Trophoblast cell (in vitro differentiated cells and primary cell): ENCODE data around the gene GPR162.

ENCODE experiments used
- DNase-seq, 2 donors: peaks; one replicate each; pipeline ENCODE4 v3.0.0-alpha.2; 2016
- H2AFZ ChIP-seq: 2 replicates; pipeline ENCODE4 v1.6.1; 2013; ENCODE audit warnings: low read length, moderate library complexity, mild to moderate bottlenecking; ENCODE audit not compliant: insufficient read depth, poor library complexity
- H2AK5ac ChIP-seq: 2 replicates; pipeline ENCODE4 v1.6.1; 2013; ENCODE audit warnings: mild to moderate bottlenecking, low read length
- H2BK120ac ChIP-seq: 2 replicates; pipeline ENCODE4 v1.6.1; 2013; ENCODE audit warnings: low read length, mild to moderate bottlenecking, moderate library complexity; ENCODE audit not compliant: insufficient read depth, poor library complexity
- H2BK12ac ChIP-seq: 2 replicates; pipeline ENCODE4 v1.6.1; 2013; ENCODE audit warnings: mild to moderate bottlenecking, low read length, moderate library complexity
- H2BK5ac ChIP-seq: 2 replicates; pipeline ENCODE4 v1.6.1; 2013; ENCODE audit warnings: low read length, low read depth, moderate library complexity, mild to moderate bottlenecking; ENCODE audit not compliant: poor library complexity
- H3K14ac ChIP-seq: 2 replicates; pipeline ENCODE4 v1.6.1; 2013; ENCODE audit warnings: mild to moderate bottlenecking, low read length
- H3K18ac ChIP-seq: 2 replicates; pipeline ENCODE4 v1.6.1; 2013; ENCODE audit warnings: mild to moderate bottlenecking, low read length
- H3K23ac ChIP-seq: 2 replicates; pipeline ENCODE4 v1.6.1; 2013; ENCODE audit warnings: low read length
- H3K27ac ChIP-seq: 2 replicates; pipeline ENCODE4 v1.5.1; 2013; ENCODE audit warnings: low read depth, mild to moderate bottlenecking, inconsistent platforms, low read length, moderate library complexity
- H3K27me3 ChIP-seq: 2 replicates; pipeline ENCODE4 v1.6.1; 2013; ENCODE audit warnings: inconsistent platforms, mild to moderate bottlenecking, low read length, moderate library complexity; ENCODE audit not compliant: insufficient read depth
- H3K36me3 ChIP-seq, 2 experiments: 1 replicate in 1 of 2; 2 replicates in 1 of 2; pipeline ENCODE4 v1.6.1; 2013; ENCODE audit warnings: low read length in 2 of 2, mild to moderate bottlenecking in 2 of 2, moderate library complexity in 1 of 2; ENCODE audit not compliant: insufficient read depth in 2 of 2, control insufficient read depth in 1 of 2
- H3K4ac ChIP-seq: 2 replicates; pipeline ENCODE4 v1.6.1; 2013; ENCODE audit warnings: low read depth, mild to moderate bottlenecking, low read length, moderate library complexity
- H3K4me1 ChIP-seq, 2 experiments: 1 replicate in 1 of 2; 2 replicates in 1 of 2; pipeline ENCODE4 v1.6.1; 2013; ENCODE audit warnings: low read length in 2 of 2, mild to moderate bottlenecking in 2 of 2, moderate library complexity in 1 of 2; ENCODE audit not compliant: insufficient read depth in 2 of 2, control insufficient read depth in 1 of 2
- H3K4me2 ChIP-seq: 2 replicates; pipeline ENCODE4 v1.6.1; 2013; ENCODE audit warnings: inconsistent platforms, mild to moderate bottlenecking, low read length, moderate library complexity
- H3K4me3 ChIP-seq: 2 replicates; pipeline ENCODE4 v1.5.1; 2013; ENCODE audit warnings: mild to moderate bottlenecking, low read depth, low read length, inconsistent platforms
- H3K79me1 ChIP-seq: one replicate; pipeline ENCODE4 v1.6.1; 2013; ENCODE audit warnings: low read length
- H3K79me2 ChIP-seq: 2 replicates; pipeline ENCODE4 v1.6.1; 2013; ENCODE audit warnings: low read length, mild to moderate bottlenecking; ENCODE audit not compliant: control insufficient read depth, insufficient read depth, poor library complexity
- H3K9ac ChIP-seq: 2 replicates; pipeline ENCODE4 v1.6.1; 2013; ENCODE audit warnings: mild to moderate bottlenecking, low read length
- H3K9me3 ChIP-seq: 2 replicates; pipeline ENCODE4 v1.6.1; 2013; ENCODE audit warnings: low read depth, mild to moderate bottlenecking, control low read depth, inconsistent platforms, low read length; ENCODE audit not compliant: insufficient read depth
- H4K12ac ChIP-seq: 2 replicates; pipeline ENCODE4 v1.6.1; 2013; ENCODE audit warnings: low read depth, mild to moderate bottlenecking, low read length, moderate library complexity
- H4K8ac ChIP-seq: 2 replicates; pipeline ENCODE4 v1.6.1; 2013; ENCODE audit warnings: low read depth, mild to moderate bottlenecking, low read length, moderate library complexity
- H4K91ac ChIP-seq: one replicate; pipeline ENCODE4 v1.6.1; 2013; ENCODE audit warnings: low read depth, mild to moderate bottlenecking, low read length, moderate library complexity
- WGBS: extraction: QIAGEN DNeasy Blood & Tissue Kit; methylation state at CpG from one replicate; pipeline ENCODE4 v1.1.7; 2013; ENCODE audit warnings: missing lambda C conversion rate; ENCODE audit not compliant: insufficient read length, insufficient coverage; ENCODE audit errors: extremely low coverage; 5-methylcytosine and 5-hydroxymethylcytosine counted together

GPR162 gene

DNA sequence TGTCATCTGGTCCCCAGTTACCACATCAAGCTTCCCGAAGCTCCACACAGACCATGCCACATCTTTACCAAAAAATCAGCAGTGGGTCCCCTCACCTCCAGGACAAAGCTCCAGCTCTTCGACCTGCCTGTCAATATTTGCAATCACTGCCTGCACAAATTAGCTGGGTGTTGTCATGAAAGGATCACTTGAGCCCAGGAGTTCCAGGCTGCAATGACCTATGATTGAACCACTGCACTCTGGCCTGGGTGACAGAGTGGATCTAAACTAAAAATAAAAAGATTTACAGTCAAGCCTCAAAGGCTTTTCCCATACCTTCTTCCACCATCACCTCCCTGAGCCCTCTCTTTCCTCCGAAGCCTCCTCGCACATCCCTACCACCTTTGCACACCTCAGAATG lies 25.0 kb upstream of the GPR162 start:
- Histone ChIP-seq H2AFZ (no peak overlapping the region), H2BK5ac (no peak overlapping the region), H3K4me3 (no peak overlapping the region), H4K8ac (no peak overlapping the region), H3K4me2 (no peak overlapping the region), H3K18ac (no peak overlapping the region), H3K27me3 (no peaks in the 10 kb centered on the region), H3K14ac (no peak overlapping the region), H3K9ac (no peak overlapping the region), H3K27ac (no peak overlapping the region), H2BK12ac (no peak overlapping the region), H3K4ac (no peak overlapping the region), H3K9me3 (no peaks in the 10 kb centered on the region), H2BK120ac (no peak overlapping the region), H3K4me1 (no peaks in the 10 kb centered on the region), H4K12ac (no peak overlapping the region), H3K36me3 (no peaks in the 10 kb centered on the region), H3K23ac (no peak overlapping the region), H4K91ac (no peak overlapping the region), H3K79me1 (no peaks in the 10 kb centered on the region), H2AK5ac (no peak overlapping the region), H3K79me2 (no peaks in the 10 kb centered on the region)
- no CpG with 5 or more reads among the region's 4 CpGs for WGBS
- no peak for DNase-seq

DNA sequence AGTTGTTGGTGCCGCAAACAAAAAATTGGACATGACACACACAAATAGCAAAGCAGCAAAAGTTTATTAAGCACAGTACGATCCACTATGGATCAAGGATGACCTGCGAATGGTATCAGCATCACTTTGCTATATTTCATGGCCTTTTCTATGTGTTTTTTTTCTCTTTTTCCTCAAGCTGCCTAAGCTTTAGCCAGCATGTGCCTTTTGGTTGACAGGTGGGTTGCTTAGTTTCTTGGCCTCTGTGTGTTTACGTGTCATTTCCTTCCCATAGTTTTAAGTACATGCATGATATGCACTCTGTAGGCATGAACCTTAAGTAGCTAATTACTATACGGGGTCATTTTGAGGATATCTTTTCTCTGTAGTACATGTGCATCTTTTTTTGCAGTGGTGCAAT lies 22.5 kb upstream of the GPR162 start:
- Histone ChIP-seq H3K36me3 (no peaks in the 10 kb centered on the region), H3K27ac (no peak overlapping the region), H3K4ac (no peak overlapping the region), H3K79me1 (no peaks in the 10 kb centered on the region), H4K91ac (no peak overlapping the region), H3K9me3 (no peaks in the 10 kb centered on the region), H3K79me2 (no peaks in the 10 kb centered on the region), H3K27me3 (no peaks in the 10 kb centered on the region), H2AK5ac (no peak overlapping the region), H2AFZ (no peak overlapping the region), H4K8ac (no peak overlapping the region), H3K4me3 (no peak overlapping the region), H2BK5ac (no peak overlapping the region), H3K9ac (no peak overlapping the region), H3K4me1 (no peaks in the 10 kb centered on the region), H2BK12ac (no peak overlapping the region), H3K4me2 (no peak overlapping the region), H3K18ac (no peak overlapping the region), H3K14ac (no peak overlapping the region), H4K12ac (no peak overlapping the region), H2BK120ac (no peak overlapping the region), H3K23ac (no peak overlapping the region)
- WGBS, result no CpG with 5 or more reads among the region's 5 CpGs
- no peak for DNase-seq

DNA sequence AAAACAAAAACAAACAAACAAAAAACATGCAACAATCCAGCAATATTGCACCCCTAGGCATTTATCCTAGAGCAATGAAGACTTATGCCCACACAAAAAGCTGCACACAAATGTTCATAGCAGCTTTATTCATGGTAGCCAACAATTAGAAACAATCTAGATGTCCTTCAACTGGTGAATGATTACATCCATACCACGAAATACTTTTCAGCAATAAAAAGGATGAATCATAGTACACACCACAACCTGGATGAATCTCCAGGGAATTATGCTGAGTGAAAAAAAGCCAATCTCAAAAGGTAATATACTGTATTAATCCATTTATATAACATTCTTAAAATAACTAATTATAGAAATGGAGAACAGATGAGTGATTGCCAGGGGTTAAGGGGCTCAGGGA lies 14.5 kb upstream of the GPR162 start:
- Histone ChIP-seq H2BK12ac (no peak overlapping the region), H4K91ac (no peak overlapping the region), H3K4ac (no peak overlapping the region), H3K79me1 (no peaks in the 10 kb centered on the region), H3K4me1 (no peaks in the 10 kb centered on the region), H3K9me3 (no peaks in the 10 kb centered on the region), H4K12ac (no peak overlapping the region), H3K18ac (no peak overlapping the region), H3K23ac (no peak overlapping the region), H3K36me3 (no peaks in the 10 kb centered on the region), H3K4me2 (no peak overlapping the region), H2AK5ac (no peak overlapping the region), H2BK5ac (no peak overlapping the region), H4K8ac (no peak overlapping the region), H2AFZ (no peak overlapping the region), H3K14ac (no peak overlapping the region), H3K27me3 (no peaks in the 10 kb centered on the region), H3K27ac (no peak overlapping the region), H3K4me3 (no peak overlapping the region), H3K9ac (no peak overlapping the region), H2BK120ac (no peak overlapping the region), H3K79me2 (no peaks in the 10 kb centered on the region)
- DNase-seq, result no peak
- no CpG with 5 or more reads among the region's 1 CpG for WGBS

DNA sequence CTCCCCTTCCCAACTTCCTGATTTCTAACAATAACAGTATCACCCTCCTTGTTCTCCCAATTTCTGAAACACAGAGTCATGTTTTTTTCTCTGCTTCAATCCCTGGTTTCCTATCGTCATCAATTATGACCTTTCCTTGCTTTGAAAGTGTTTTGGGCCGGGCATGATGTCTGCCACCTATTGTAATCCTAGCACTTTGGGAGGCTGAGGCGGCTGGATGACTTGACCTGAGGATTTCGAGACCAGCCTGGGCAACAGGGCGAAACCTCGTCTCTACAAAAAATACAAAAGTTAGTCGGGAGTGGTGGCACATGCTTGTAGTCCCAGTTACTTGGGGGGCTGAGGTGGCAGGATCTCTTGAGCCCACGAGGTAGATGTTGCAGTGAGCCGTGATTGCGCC lies 12.6 kb upstream of the GPR162 start:
- Histone ChIP-seq H4K12ac (no peak overlapping the region), H4K8ac (no peak overlapping the region), H3K79me1 (no peaks in the 10 kb centered on the region), H3K79me2 (no peaks in the 10 kb centered on the region), H2BK5ac (no peak overlapping the region), H3K36me3 (no peaks in the 10 kb centered on the region), H2AK5ac (no peak overlapping the region), H3K23ac (no peak overlapping the region), H3K27ac (no peak overlapping the region), H3K27me3 (no peaks in the 10 kb centered on the region), H3K9ac (no peak overlapping the region), H3K4me2 (no peak overlapping the region), H3K4me3 (no peak overlapping the region), H3K4me1 (no peaks in the 10 kb centered on the region), H3K18ac (no peak overlapping the region), H2BK12ac (no peak overlapping the region), H3K9me3 (no peaks in the 10 kb centered on the region), H2AFZ (no peak overlapping the region), H3K14ac (no peak overlapping the region), H4K91ac (no peak overlapping the region), H2BK120ac (no peak overlapping the region), H3K4ac (no peak overlapping the region)
- no peak for DNase-seq
- no CpG with 5 or more reads among the region's 10 CpGs for WGBS
